HG02884 (cell line): ENCODE data around the gene UPK3B.
A peak's percentile ranks its signal among the peaks of the same experiment; 100 is the strongest.
"Not testable (repeated sequence)": the region's sequence is repeated elsewhere in the genome, so short reads cannot be mapped to it uniquely, and the experiment has no call there.

Experiments
- ATAC-seq: cut with Tn5 transposase; IDR thresholded peaks from one replicate; pipeline ENCODE4 v1.9.1; 2021; ENCODE audit warnings: mild to moderate bottlenecking, moderate library complexity; ENCODE audit not compliant: unreplicated experiment

The UPK3B gene

GRCh38 chr7:76509931-76510877 lies at the start of gene UPK3B:
UPK3B (plus strand) TSS chr7:76510552; CDS start chr7:76510653, 101 bp downstream.
- ATAC-seq: no peak

- not testable (repeated sequence) for ATAC-seq
Measured at GRCh38 chr7:76460767-76461166, 49.6 kb upstream of the UPK3B start.

- peak; percentile 97 for ATAC-seq
Measured at GRCh38 chr7:76461464-76462101, 48.8 kb upstream of the UPK3B start, which contains the start of gene DTX2. DTX2 (plus strand) TSS chr7:76461709; CDS start chr7:76480510, 18,801 bp downstream.

GRCh38 chr7:76462271-76462882 lies 48.0 kb upstream of the UPK3B start:
- not testable (repeated sequence) for ATAC-seq

GRCh38 chr7:76464959-76465358 lies 45.4 kb upstream of the UPK3B start:
- ATAC-seq: not testable (repeated sequence)

GRCh38 chr7:76465950-76466349 lies 44.4 kb upstream of the UPK3B start:
- ATAC-seq: not testable (repeated sequence)

- not testable (repeated sequence) for ATAC-seq
Measured at GRCh38 chr7:76467743-76468404, 42.5 kb upstream of the UPK3B start.

- ATAC-seq: not testable (repeated sequence)
Measured at GRCh38 chr7:76471556-76472221, 38.7 kb upstream of the UPK3B start.

- ATAC-seq: not testable (repeated sequence)
Measured at GRCh38 chr7:76473097-76473496, 37.3 kb upstream of the UPK3B start.

- not testable (repeated sequence) for ATAC-seq
Measured at GRCh38 chr7:76476280-76476679, 34.1 kb upstream of the UPK3B start.

GRCh38 chr7:76476742-76477474 lies 33.4 kb upstream of the UPK3B start:
- not testable (repeated sequence) for ATAC-seq

- not testable (repeated sequence) for ATAC-seq
Measured at GRCh38 chr7:76479628-76480027, 30.7 kb upstream of the UPK3B start.

- not testable (repeated sequence) for ATAC-seq
Measured at GRCh38 chr7:76480403-76481253, 29.7 kb upstream of the UPK3B start.

GRCh38 chr7:76482660-76483059 lies 27.7 kb upstream of the UPK3B start:
- not testable (repeated sequence) for ATAC-seq

GRCh38 chr7:76483081-76483480 lies 27.3 kb upstream of the UPK3B start:
- ATAC-seq: not testable (repeated sequence)

GRCh38 chr7:76484456-76484855 lies 25.9 kb upstream of the UPK3B start:
- ATAC-seq: not testable (repeated sequence)

- peak; percentile 6 for ATAC-seq
Measured at GRCh38 chr7:76485822-76486610, 24.3 kb upstream of the UPK3B start.

GRCh38 chr7:76486618-76487017 lies 23.7 kb upstream of the UPK3B start:
- ATAC-seq: peak; percentile 99
